ENCODE measurements around the gene FBXL4.

- no peak for TF ChIP-seq TAF1 (IDR thresholded peaks at IDR 0.05; ENCODE audit: borderline replicate concordance, insufficient read depth, low read length)
- TF ChIP-seq FOXP2 (optimal IDR thresholded peaks at IDR 0.05; ENCODE audit: borderline replicate concordance, extremely low read depth, extremely low read length, insufficient read depth) = no peak
Measured at GRCh38 chr6:98924647-98925046, 23.1 kb downstream of the FBXL4 start.

Measured in PFSK-1 (cell line).